GM18909 (cell line): ENCODE data around the gene RAPGEF4.

Source experiments
- ATAC-seq: cut with Tn5 transposase; IDR thresholded peaks from one replicate; pipeline ENCODE4 v1.9.1; 2021; ENCODE audit warnings: mild to moderate bottlenecking; ENCODE audit not compliant: unreplicated experiment, poor library complexity

RAPGEF4 gene

DNA sequence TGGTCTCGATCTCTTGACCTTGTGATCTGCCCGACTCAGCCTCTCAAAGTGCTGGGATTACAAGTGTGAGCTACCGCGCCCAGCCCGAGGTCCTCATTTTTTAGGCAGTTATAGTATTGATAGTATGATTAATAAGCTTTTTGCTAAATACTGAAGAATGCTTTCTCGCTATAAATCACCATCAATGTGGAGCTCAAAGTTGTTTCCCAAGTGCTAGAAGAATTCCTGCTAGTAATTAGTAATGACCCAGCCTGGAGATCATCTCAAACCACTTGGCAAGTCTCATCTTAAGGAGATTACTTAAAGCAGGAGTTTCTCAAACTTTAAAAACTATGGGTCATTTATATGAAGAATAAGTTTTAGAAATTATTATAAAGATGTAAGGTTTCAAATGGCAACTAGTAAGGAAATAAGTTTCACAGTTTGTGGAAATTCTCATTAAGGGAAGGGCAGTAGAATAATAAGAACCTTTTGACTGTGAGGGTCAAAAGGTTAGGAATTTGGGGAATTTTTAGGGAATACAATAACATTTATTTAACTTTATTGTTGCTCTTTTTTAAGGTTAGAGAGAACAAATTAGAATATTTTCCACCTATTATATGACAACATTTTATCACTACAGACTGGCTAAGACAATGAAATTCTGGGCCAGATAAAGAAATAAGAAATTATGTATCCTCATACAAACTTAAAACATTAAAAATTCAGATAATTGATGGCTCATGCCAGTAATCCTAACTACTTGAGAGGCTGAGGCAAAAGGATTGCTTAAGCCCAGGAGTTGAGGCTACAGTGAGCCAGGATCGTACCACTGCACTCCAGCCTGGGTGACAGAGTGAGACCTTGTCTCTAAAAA is 191.4 kb downstream of the RAPGEF4 start:
- no peak for ATAC-seq

DNA sequence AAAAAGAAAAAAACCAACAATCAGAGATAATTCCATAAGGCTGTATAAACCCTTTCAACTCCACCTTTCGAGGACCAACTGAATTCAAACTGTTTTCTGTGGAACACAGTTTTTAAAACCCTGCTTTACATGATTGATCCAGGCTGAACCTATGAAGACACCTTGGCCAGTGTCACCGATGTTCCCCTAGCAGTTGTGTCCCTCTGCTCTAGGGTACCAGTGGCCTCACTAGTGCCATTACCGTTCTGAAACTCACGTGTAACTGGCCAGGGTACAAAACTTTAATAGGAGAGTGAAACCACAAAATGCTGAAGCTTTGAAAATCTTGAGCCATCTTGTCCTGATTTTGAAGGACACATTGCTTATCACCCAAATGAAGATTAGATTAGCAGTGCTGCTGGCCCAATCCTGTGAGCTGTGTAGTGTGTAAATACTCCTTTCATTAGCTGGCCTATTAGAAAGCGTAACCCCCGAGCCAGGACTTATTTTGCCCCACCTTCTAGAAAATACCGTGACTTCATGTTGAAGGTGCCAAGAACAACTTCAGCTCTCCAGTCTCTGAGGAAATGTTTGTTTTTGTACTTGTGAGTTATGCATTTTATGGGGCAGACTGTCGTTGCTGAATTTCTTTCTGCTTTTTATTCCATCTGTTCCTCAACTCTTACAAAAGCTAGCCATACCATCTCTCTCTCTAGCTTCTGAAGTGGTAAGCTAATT is 192.2 kb downstream of the RAPGEF4 start:
- no peak for ATAC-seq

DNA sequence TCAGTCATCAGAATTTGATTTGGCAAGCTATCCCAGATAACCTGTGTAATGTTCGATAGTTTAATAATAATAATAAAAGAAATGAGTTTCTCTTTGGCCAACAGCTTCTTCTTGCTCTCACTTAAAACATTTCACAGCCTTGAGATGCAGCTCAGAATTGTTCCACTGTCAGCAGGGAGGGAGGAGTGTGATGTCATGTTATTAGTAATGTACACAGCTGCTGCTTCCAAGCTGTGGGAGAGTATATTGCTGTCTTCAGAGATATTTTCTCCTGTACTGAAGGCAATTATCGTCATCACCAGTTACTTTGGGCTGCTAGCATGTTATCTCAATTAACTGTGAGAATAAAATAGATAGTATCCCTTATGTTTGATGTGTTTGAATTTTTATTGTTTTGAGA is 193.1 kb downstream of the RAPGEF4 start:
- ATAC-seq: no peak

DNA sequence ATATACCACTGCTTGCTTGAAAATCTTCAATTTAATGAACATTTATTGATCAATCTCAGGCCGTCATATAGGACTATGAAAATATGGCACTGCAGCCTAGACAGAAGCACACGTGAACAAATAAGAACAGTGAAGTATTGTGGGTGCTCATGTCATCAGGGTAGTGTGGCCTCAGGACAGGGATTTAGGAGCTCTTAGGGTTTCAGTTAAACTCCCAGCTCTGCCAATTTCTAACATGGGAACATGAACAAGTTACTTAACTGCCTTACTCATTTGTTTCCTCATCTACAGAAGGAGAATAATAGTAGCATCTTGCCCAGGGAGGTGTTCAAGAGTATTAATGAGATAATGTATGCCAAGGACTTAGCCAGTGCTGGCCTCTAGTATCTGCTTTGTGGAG is 194.0 kb downstream of the RAPGEF4 start:
- no peak for ATAC-seq

DNA sequence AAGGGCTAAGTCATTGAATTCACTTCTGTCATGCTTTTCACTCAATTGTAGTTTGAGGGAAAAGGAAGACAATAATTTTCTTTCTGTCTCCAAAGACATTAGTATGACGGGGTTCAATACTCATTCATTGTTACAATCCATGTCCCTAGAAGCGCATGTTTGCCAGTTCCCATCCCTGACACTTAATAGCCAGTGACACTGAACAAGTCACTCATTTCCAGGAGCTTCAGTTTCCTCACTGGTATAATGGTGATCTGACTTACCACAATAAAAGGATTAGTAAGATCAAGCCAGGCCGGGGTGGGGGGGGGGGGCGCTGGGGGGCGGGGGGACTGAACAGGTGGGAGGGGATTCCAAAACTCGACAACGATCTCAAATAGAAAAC is 195.2 kb downstream of the RAPGEF4 start:
- ATAC-seq: no peak

DNA sequence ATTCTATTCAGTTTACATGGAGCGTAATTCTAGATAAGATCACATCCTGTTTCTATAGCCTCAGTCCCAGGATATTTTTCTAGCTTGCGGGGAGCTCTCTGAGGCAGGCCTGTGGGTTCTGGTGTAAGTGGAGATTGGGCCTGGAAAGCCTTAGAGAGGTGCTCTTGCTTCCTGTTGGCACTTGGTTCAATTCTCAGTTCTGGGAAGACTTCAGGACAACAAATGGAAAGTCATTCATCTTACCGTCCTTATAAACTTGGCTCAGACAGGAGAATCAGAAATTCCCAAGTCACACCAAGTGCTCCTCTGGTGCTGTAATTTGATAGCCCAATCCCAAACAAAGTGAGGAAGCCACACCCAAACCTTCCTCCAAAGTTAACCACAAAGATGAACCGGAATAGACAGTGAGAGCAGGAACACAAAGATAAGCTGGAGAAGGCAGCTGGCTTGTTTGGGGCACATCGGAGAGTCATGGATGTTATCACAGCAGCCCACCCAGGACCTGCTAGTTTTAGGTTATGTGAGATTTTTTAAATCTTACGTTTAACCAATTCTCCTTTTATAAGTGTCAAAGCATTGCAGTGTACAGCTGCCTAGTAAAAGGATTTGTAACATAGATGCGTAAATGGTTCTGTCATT is 195.7 kb downstream of the RAPGEF4 start:
- no peak for ATAC-seq

DNA sequence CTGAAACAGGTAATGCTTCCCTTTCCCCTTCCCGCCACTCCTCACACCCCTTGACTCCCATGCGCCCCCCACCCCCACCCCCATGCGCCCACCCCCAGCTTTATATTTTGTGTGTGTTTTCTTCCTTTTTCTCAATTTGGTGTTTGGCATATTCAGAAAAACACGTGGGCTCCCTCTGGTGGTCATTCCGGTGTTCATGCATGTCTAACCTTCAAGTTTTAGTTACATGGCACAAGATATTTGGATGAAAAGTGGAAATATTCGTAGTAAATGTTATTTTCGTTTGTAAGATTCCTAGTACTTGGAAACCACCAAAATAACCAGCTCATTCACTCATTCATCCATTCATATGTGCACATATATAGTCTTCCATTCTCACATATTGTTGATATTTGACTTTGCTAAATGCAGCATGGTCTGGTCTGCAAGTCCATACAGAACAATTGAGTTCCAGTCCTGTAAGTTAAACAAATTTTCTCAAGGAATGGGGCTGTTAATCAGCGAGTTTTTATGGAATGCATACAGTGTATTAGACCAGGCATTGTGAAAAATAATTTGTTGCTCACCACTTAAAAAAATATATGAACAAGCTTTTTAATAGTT is 196.4 kb downstream of the RAPGEF4 start:
- ATAC-seq: no peak

DNA sequence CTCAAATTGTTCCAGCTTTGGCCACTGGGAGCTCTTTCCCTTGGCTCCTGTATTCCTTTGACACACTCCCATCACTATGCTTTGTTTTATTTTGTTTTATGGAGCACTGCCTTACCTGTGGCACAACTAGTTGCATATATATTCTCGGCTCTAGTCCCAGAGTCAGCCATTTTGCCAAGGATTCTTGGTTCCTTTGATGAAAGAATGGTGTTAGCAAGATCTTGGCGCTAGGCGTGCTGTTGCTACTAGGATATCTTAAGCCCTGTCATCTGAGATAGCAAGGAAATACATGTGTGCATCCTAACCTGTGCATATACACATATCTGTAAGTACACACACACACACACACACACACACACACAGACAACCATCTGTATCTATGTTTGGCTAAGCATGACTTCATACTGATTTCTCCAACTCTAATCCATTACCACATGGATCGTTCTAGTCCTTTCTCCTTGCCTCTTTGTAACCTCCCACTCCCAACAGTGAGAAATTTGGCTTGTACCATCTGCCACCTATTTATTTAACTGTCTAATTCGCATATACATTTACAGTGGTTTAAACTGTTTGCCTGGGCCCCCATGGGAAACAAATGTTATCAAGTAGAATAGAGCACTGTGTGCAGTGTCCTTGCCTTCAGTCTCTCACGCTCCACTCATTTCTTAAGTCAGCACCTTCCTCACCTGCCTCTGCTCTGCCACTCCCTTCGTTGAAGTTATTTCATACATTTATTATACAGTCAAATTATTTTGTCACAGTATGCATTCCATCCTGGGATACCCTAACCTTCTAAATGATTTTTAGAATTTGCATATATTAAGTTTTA is 202.5 kb downstream of the RAPGEF4 start:
- no peak for ATAC-seq

DNA sequence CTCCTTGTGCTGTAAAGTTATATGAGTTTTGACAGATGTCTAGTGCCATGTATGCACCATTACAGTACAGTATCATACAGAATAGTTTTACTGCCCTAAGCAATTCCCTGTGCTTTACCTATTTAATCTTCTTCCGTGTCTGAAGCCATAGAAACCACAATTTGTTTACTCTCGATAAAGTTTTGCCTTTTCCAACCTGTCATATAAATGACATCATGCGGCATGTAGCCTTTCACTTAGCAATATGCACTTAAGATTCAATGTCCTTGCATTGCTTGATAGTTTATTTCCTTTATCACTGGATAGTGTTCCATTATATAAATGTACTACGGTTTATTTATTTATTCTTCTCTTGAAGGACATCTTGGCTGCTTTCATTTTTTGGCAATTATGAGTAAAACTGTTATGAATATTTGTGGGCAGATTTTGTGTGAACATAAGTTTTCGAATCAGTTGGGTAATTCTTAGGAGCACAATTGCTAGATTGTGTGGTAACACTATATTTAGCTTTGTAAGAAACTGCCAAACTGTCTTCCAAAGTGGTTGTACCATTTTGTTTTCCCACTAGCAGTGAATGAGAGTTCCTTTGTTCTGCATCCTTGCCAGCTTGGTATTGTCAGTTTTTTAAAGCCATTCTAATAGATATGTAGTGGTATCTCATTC is 203.2 kb downstream of the RAPGEF4 start:
- no peak for ATAC-seq

DNA sequence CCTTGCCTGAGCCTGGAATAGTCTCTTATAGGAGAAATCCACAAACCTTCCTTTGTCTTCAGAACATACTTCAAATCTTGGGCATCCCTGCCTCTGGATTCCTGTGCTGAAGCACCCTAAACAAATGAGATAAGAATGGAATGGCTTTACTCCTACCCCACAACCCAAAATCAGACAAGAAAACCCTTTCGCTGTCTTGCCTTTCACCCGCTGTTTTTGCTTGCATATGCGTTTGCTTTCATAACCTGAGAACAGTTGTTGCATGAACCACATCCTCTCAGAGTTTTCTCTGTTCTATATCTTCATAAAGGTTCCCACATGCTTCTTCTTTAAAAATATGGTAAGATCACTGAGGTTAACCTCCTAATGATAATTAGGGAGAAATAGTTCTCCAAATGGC is 207.9 kb downstream of the RAPGEF4 start:
- ATAC-seq: no peak

DNA sequence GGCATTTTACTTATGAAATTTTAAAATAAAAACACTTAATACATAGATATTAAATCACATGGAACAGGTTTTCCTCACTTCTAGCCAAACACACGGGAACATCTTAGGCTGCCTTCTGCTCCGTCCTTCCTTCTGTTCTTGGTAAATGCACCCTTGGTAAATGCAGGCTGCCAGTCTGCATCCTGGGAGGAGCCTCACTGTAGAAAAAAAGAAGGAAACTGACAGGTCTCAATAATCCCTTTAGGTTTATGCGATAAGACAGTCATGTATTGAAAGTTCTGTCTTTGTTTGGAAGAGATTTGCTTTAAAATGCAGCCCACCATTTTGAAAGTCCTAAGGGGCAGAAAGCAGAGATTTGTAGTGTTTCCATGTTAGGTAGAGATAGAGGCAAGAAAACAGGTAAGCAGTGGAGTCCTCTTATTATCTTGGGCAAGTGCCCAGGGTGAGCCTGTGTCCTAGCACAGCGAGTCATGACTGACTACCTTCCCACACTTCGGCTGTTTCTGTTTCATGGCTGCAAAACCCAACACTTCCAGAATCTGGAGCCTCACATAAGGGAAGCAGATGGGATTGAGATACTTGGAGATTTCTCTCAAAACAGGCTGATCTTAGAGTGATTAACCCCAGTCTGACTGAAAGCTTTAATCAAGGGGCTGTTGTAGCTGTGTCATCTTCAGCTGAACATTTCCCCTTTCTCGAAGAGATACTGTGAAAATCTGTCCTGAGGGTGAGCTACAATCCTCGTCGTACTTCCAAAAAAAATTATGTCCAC is 208.6 kb downstream of the RAPGEF4 start:
- no peak for ATAC-seq

DNA sequence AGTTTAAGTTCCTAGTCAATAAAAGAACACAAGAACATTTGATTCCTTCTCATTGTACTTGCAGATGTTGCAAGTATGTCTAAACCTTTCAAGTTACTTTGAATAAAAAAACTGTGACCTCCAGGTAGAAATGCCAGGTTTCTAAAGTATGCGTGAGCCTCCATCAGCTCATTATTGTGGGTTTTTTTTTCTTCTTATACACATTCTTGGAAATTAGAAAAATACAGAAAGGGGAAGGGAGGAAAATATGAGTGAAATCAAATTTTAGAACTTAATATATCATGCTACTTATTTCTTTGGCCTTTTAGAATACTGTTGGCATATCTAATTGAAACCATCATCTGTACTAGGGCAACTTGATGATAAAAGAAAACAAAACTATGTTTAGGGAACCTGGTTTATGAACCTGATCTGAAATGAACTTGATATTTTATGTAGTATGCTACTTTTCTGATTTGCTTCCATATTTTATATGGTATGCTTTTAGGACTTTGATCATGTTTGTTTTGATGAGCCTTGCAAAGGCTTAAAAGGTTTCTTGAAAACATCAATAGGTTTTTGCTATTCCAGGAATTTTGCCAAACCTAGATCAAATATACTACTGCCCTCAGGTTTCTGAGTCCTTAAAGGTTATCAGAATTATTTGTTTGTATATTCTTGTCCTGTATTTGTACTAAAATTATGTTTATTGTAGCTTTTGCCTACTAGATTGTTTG is 209.3 kb downstream of the RAPGEF4 start:
- no peak for ATAC-seq

DNA sequence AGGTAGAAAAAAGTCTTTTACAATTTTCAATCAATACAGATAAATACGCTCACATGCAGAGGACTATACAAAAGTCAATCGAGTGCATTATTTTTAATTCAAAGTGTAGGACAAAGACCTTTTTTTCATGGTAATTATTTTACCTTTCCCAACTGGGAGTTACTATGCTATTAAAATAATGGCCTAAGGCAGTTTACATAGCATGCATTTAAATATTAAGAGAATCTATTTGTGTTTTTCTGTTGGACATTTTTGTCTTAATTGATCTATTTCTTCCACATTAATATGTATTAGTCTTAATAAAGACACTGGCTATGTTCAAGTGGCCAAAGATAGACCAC is 209.8 kb downstream of the RAPGEF4 start:
- ATAC-seq: no peak

DNA sequence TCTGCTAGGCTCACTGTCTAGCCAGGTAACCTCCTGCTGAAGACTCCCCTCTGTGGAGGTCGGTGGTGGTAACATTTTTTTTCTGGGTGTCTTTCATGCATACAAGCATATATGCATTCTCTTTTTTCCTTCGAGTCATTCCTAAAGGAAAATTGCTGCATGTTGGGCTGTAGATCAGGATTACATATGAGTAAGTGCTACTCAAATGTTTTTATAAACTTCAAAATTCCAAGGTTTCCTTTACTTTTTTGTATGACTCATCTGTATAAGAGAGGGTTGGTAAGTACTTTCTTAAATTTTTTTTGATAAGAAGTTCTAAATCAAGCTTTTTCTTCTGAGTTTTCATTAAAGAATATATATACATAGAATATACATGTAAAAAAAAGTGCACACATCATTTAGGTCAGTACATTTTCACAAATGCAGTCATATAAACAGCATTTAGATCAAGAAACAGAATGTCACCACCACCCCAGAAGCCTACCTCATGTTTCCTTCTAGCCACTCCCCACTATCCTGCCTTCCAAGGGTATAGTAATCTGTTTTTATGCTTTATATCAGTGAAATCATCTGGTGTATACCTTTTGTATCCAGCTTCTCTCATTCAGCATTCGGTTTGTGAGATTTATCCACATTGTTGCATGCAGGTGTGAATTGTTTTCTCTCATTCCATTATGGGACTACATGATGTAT is 212.0 kb downstream of the RAPGEF4 start:
- no peak for ATAC-seq

DNA sequence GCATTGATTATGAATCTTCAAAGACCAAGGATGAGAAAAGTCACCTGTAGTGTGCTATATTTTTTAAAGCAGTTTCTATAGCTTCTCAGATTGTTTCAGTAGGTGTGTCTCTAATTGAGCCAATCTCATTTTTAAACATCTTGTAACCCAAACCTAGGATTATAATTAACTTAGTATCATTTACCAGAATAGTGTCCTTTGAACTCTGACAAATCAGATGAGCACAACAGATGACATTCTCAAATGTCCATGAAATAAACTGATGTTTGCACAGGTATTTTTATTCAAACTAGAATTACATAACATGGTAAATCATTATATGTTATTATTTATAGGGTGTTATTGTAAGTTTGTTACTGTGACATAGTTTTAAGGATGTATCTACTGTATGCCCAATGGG is 213.9 kb downstream of the RAPGEF4 start:
- ATAC-seq: no peak

DNA sequence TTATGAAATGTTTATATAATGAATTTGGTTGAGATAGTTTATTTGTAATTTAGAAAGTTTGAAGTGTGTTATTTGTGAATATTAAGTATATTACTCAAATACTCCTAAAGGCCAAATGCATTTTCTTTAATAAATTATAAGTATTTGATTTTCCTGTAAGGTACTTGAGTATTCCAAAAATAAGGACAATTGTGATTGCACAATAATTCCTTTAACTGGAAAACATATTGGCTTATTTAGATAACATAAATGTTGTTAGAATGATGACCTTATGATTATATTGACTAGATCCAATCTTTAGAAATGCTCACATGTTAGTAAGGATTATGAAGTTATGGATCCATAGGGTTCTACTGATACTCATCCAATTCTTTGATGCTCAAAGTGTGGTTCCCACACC is 214.9 kb downstream of the RAPGEF4 start:
- ATAC-seq: no peak

DNA sequence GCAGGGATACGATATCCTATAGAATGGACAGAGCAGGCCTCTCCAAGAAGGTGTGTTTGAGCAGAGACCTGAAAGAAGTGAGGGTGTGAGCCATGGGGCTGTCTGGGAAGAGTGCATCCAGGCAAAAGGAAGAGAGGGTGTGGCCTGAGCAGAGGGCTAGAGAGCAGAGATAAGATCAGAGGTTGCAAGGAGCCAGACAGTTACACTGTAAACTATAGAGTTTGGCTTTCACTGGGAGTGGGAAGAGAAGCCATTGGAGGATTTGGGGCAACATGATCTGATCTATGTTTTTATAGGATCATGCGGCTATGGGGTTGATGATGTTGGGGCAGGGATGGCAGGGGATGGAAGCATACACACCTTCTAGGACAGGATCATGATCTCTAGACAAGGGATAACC is 215.9 kb downstream of the RAPGEF4 start:
- no peak for ATAC-seq

DNA sequence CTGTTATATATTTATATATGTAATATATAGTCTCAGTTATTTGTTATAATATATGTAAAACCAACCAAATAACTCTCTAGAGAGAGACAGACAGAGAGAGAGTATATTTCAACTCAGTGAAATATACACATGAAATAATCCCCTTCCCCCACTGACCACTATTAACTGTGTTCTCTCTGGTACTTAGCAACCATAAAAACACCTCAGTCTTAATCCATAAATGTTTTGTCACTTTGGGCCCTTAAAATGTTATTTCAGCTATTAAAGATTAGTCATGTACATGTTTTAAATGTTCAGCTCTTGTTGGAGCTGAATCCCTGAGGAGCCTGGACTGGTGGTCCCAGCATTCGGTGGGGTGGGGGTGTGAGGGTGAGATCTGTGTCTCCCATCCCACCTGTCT is 217.8 kb downstream of the RAPGEF4 start:
- no peak for ATAC-seq
